H9 (cell line): ENCODE measurements around the gene NPPC. TPM values are rescaled to one million over a fixed set of nuclear protein-coding genes. Genes with fewer than 3 reads are reported as not detected.

Experiments
- DNase-seq: peaks from one replicate; pipeline ENCODE4 v3.0.0-alpha.2; 2017
- H2AFZ ChIP-seq: one replicate; pipeline ENCODE4 v1.6.1; 2013; ENCODE audit warnings: mild to moderate bottlenecking, low read length, control low read depth, moderate library complexity
- H2AK5ac ChIP-seq: 2 replicates; pipeline ENCODE4 v1.6.1; 2013; ENCODE audit warnings: low read length, control low read depth, mixed read lengths; ENCODE audit not compliant: insufficient read length
- H2BK120ac ChIP-seq: one replicate; pipeline ENCODE4 v1.6.1; 2013; ENCODE audit warnings: low read depth, mild to moderate bottlenecking, low read length, control low read depth, inconsistent platforms; ENCODE audit not compliant: poor library complexity, severe bottlenecking
- H2BK12ac ChIP-seq: 2 replicates; pipeline ENCODE4 v1.6.1; 2013; ENCODE audit warnings: low read length, control low read depth, mixed read lengths, low read depth; ENCODE audit not compliant: insufficient read length
- H2BK15ac ChIP-seq: 2 replicates; pipeline ENCODE4 v1.6.1; 2013; ENCODE audit warnings: low read depth, low read length, control low read depth
- H2BK20ac ChIP-seq: one replicate; pipeline ENCODE4 v1.6.1; 2013; ENCODE audit warnings: low read depth, mild to moderate bottlenecking, low read length, control low read depth, inconsistent platforms; ENCODE audit not compliant: poor library complexity, severe bottlenecking
- H2BK5ac ChIP-seq: 2 replicates; pipeline ENCODE4 v1.6.1; 2013; ENCODE audit warnings: low read length, control low read depth, mixed read lengths; ENCODE audit not compliant: insufficient read length
- H3K14ac ChIP-seq: 2 replicates; pipeline ENCODE4 v1.6.1; 2013; ENCODE audit warnings: low read length, control low read depth; ENCODE audit not compliant: insufficient read depth
- H3K18ac ChIP-seq: 2 replicates; pipeline ENCODE4 v1.6.1; 2013; ENCODE audit warnings: low read depth, mild to moderate bottlenecking, mixed read lengths, low read length, control low read depth; ENCODE audit not compliant: insufficient read length
- H3K23ac ChIP-seq: 2 replicates; pipeline ENCODE4 v1.6.1; 2013; ENCODE audit warnings: low read length, control low read depth, mixed read lengths, low read depth; ENCODE audit not compliant: insufficient read length
- H3K23me2 ChIP-seq: 2 replicates; pipeline ENCODE4 v1.6.1; 2013; ENCODE audit warnings: low read depth, mild to moderate bottlenecking, mixed read lengths, low read length, control low read depth; ENCODE audit not compliant: insufficient read length, poor library complexity, severe bottlenecking
- H3K27ac ChIP-seq: 2 replicates; pipeline ENCODE4 v1.5.1; 2013; ENCODE audit warnings: low read length, control low read depth, mixed read lengths, low read depth; ENCODE audit not compliant: insufficient read length
- H3K27me3 ChIP-seq: 2 replicates; pipeline ENCODE4 v1.6.1; 2013; ENCODE audit warnings: low read length, control low read depth, inconsistent platforms; ENCODE audit not compliant: insufficient read depth
- H3K4ac ChIP-seq: 2 replicates; pipeline ENCODE4 v1.6.1; 2013; ENCODE audit warnings: low read depth, mild to moderate bottlenecking, control low read depth, inconsistent platforms, low read length, moderate library complexity
- H3K4me1 ChIP-seq: 2 replicates; pipeline ENCODE4 v1.6.1; 2013; ENCODE audit warnings: low read length, control low read depth, inconsistent platforms; ENCODE audit not compliant: insufficient read depth
- H3K4me2 ChIP-seq: 2 replicates; pipeline ENCODE4 v1.6.1; 2013; ENCODE audit warnings: low read length, control low read depth, mixed read lengths; ENCODE audit not compliant: insufficient read length, insufficient read depth
- H3K56ac ChIP-seq: 2 replicates; pipeline ENCODE4 v1.6.1; 2013; ENCODE audit warnings: low read depth, mild to moderate bottlenecking, mixed read lengths, low read length, control low read depth; ENCODE audit not compliant: insufficient read length
- H3K79me1 ChIP-seq: 2 replicates; pipeline ENCODE4 v1.6.1; 2013; ENCODE audit warnings: low read depth, mild to moderate bottlenecking, moderate library complexity, low read length, control low read depth, inconsistent platforms; ENCODE audit not compliant: insufficient read depth, poor library complexity, severe bottlenecking
- H3K79me2 ChIP-seq: 2 replicates; pipeline ENCODE4 v1.6.1; 2013; ENCODE audit warnings: low read length, control low read depth, inconsistent platforms; ENCODE audit not compliant: insufficient read depth
- H3K9ac ChIP-seq: 2 replicates; pipeline ENCODE4 v1.6.1; 2013; ENCODE audit warnings: low read length, control low read depth, mixed read lengths; ENCODE audit not compliant: insufficient read length; ENCODE audit errors: extremely low read depth
- H3K9me3 ChIP-seq: one replicate; pipeline ENCODE4 v1.6.1; 2013; ENCODE audit warnings: low read depth, low read length, inconsistent platforms; ENCODE audit not compliant: control insufficient read depth
- H3T11ph ChIP-seq: one replicate; pipeline ENCODE4 v1.6.1; 2013; ENCODE audit warnings: mild to moderate bottlenecking, low read length, control low read depth, inconsistent platforms
- H4K20me1 ChIP-seq: one replicate; pipeline ENCODE4 v1.6.1; 2013; ENCODE audit not compliant: control insufficient read depth, insufficient read length, insufficient read depth
- H4K5ac ChIP-seq: 2 replicates; pipeline ENCODE4 v1.6.1; 2013; ENCODE audit warnings: low read depth, mild to moderate bottlenecking, mixed read lengths, low read length, control low read depth; ENCODE audit not compliant: insufficient read length
- H4K8ac ChIP-seq: replicated peaks from 2 replicates; pipeline ENCODE4 v1.6.1; 2013; ENCODE audit warnings: low read length, control low read depth, mixed read lengths, low read depth; ENCODE audit not compliant: insufficient read length
- H4K91ac ChIP-seq: 2 replicates; pipeline ENCODE4 v1.6.1; 2013; ENCODE audit warnings: low read depth, mild to moderate bottlenecking, moderate library complexity, mixed read lengths, low read length, control low read depth; ENCODE audit not compliant: insufficient read length
- H3K27ac Mint-ChIP-seq, 3 experiments: 2 replicates in 2 of 3; 3 replicates in 1 of 3; pipeline ENCODE4 v1.8.0; 2020 to 2021; ENCODE audit warnings: mixed read lengths in 3 of 3, mild to moderate bottlenecking in 1 of 3, moderate library complexity in 1 of 3
- H3K27me3 Mint-ChIP-seq: 2 replicates; pipeline ENCODE4 v1.8.0; 2021; ENCODE audit warnings: low read depth, mild to moderate bottlenecking, moderate library complexity, mixed read lengths
- H3K36me3 Mint-ChIP-seq, 3 experiments: 2 replicates in 2 of 3; 3 replicates in 1 of 3; pipeline ENCODE4 v1.8.0; 2020 to 2021; ENCODE audit warnings: low read depth in 3 of 3, mixed read lengths in 3 of 3; ENCODE audit not compliant: insufficient read depth in 1 of 3
- H3K4me1 Mint-ChIP-seq, 2 experiments: 2 replicates each; pipeline ENCODE4 v1.8.0; 2020; ENCODE audit warnings: mixed read lengths in 2 of 2
- H3K4me3 Mint-ChIP-seq, 2 experiments: 2 replicates in 1 of 2; 3 replicates in 1 of 2; pipeline ENCODE4 v1.8.0; 2020 to 2021; ENCODE audit warnings: mild to moderate bottlenecking in 2 of 2, mixed read lengths in 2 of 2, moderate library complexity in 1 of 2
- H3K9me3 Mint-ChIP-seq, 2 experiments: 2 replicates in 1 of 2; 3 replicates in 1 of 2; pipeline ENCODE4 v1.8.0; 2020; ENCODE audit warnings: mild to moderate bottlenecking in 2 of 2, mixed read lengths in 2 of 2, moderate library complexity in 1 of 2
- CTCF ChIP-seq: fragments of 200-600 bp; sonication (generic); conservative IDR thresholded peaks from 3 replicates; pipeline ENCODE4 v1.8.0; 2021; ENCODE audit warnings: antibody characterized with exemption, mild to moderate bottlenecking
- WGBS: extraction: QIAGEN DNeasy Blood & Tissue Kit; methylation state at CpG from one replicate; pipeline ENCODE4 v1.1.7; 2013; ENCODE audit warnings: missing lambda C conversion rate, low lambda C conversion rate, mixed read lengths; ENCODE audit not compliant: insufficient read length; ENCODE audit errors: extremely low coverage; 5-methylcytosine and 5-hydroxymethylcytosine counted together
- total RNA-seq: library from RNA; stranded (reverse); gene quantifications from 2 replicates; pipeline ENCODE4 v1.2.1, GENCODE V29; 2021

NPPC gene
- total RNA-seq, 1 experiment from 2014 or later = 1.1 TPM

GRCh38 chr2:231917280-231918066 lies 8.7 kb downstream of the NPPC start:
- Mint-ChIP-seq H3K36me3 (no peaks in the 10 kb centered on the region), H3K4me1 (peaks cover 3 to 9% of the 10 kb centered on the region in 2 experiments), H3K27ac (no peak overlapping the region), H3K27me3 (peaks cover 9% of the 10 kb centered on the region), H3K4me3 (no peak overlapping the region), H3K9me3 (no peaks in the 10 kb centered on the region)
- Histone ChIP-seq H3K9ac (no peak overlapping the region), H3K9me3 (no peaks in the 10 kb centered on the region), H4K91ac (no peak overlapping the region), H2BK120ac (no peak overlapping the region), H3K56ac (no peak overlapping the region), H3K14ac (no peak overlapping the region), H2BK12ac (no peak overlapping the region), H3K4ac (no peak overlapping the region), H3K27me3 (no peaks in the 10 kb centered on the region), H2BK15ac (no peak overlapping the region), H2BK20ac (no peak overlapping the region), H4K20me1 (no peaks in the 10 kb centered on the region), H3K4me1 (no peaks in the 10 kb centered on the region), H3K18ac (no peak overlapping the region), H2BK5ac (no peak overlapping the region), H3T11ph (no peak overlapping the region), H3K79me2 (no peaks in the 10 kb centered on the region), H4K8ac (no peak overlapping the region), H3K79me1 (no peaks in the 10 kb centered on the region), H3K27ac (no peak overlapping the region), H4K5ac (no peak overlapping the region), H3K4me2 (no peak overlapping the region), H2AK5ac (no peak overlapping the region), H3K23ac (no peak overlapping the region), H3K23me2 (no peaks in the 10 kb centered on the region), H2AFZ (no peak overlapping the region)
- peak; percentile 20 for DNase-seq
- whole genome bisulfite sequencing = no CpG with 5 or more reads among the region's 10 CpGs
- no peak for TF ChIP-seq CTCF
